PC-9 (cell line): ENCODE measurements around the gene MRPL4.
"Not testable (repeated sequence)": the region's sequence is repeated elsewhere in the genome, so short reads cannot be mapped to it uniquely, and the experiment has no call there.

Experiments
- CTCF ChIP-seq: fragments of 200-600 bp; sonication (generic); conservative IDR thresholded peaks from 2 replicates; pipeline ENCODE4 v1.6.1; 2017; ENCODE audit warnings: mixed run types, antibody characterized with exemption, mild to moderate bottlenecking, moderate library complexity
- EZH2 ChIP-seq: fragments of 200-600 bp; sonication (generic); IDR thresholded peaks from 2 replicates; pipeline ENCODE4 v1.8.0; 2017; ENCODE audit warnings: antibody characterized with exemption, low read depth

GRCh38 chr19:10282043-10282442, 30.0 kb downstream of the MRPL4 start:
- TF ChIP-seq CTCF, EZH2: not testable (repeated sequence)
